ENCODE results near the gene TTC17.

- TF ChIP-seq ZZZ3 (IDR thresholded peaks at IDR 0.05) (no peak), CTCF (IDR thresholded peaks at IDR 0.05 in 2 of 3, conservative IDR thresholded peaks at IDR 0.05 in 1 of 3; ENCODE audit: insufficient read depth in 2 of 3, low read depth in 1 of 3, low read length in 3 of 3) (no peak), POLR3G (IDR thresholded peaks at IDR 0.05; ENCODE audit: extremely low read depth, insufficient read length, insufficient replicate concordance) (no peak), ELK1 (CRISPR knock-in tag; IDR thresholded peaks at IDR 0.05) (no peak), ZFP30 (CRISPR knock-in tag; IDR thresholded peaks at IDR 0.05; ENCODE audit: borderline replicate concordance) (no peak), NRF1 (conservative IDR thresholded peaks at IDR 0.05 in 1 of 2, IDR thresholded peaks at IDR 0.05 in 1 of 2) (no peak), POLR2AphosphoS5 (IDR thresholded peaks at IDR 0.05; ENCODE audit: control insufficient read depth, insufficient read depth, low read depth, low read length) (no peak), RBM39 (optimal IDR thresholded peaks at IDR 0.05; ENCODE audit: low read depth, low read length) (no peak), GATA2 (CRISPR knock-in tag; IDR thresholded peaks at IDR 0.05) (no peak), RAD21 (CRISPR knock-in tag; conservative IDR thresholded peaks at IDR 0.05 in 1 of 2, IDR thresholded peaks at IDR 0.05 in 1 of 2) (no peak), YY1 (IDR thresholded peaks at IDR 0.05; ENCODE audit: borderline replicate concordance in 1 of 3, control insufficient read depth in 1 of 3, extremely low read depth in 1 of 3, insufficient read depth in 3 of 3, insufficient read length in 1 of 3, insufficient replicate concordance in 2 of 3, low read depth in 1 of 3, low read length in 2 of 3) (no peak), E2F1 (CRISPR knock-in tag; IDR thresholded peaks at IDR 0.05) (no peak), BCLAF1 (IDR thresholded peaks at IDR 0.05; ENCODE audit: borderline replicate concordance in 1 of 2, control insufficient read depth in 1 of 2, low read depth in 2 of 2, low read length in 1 of 2) (no peak), BRF1 (IDR thresholded peaks at IDR 0.05; ENCODE audit: borderline replicate concordance, extremely low read depth, insufficient read length) (no peak)
Measured at GRCh38 chr11:43532041-43532440, 173.3 kb downstream of the TTC17 start.

Data from K562 (cell line).